Neural crest cell (in vitro differentiated cells): Measurements from ENCODE around the gene SRSF3. TPM values are rescaled to one million over a fixed set of nuclear protein-coding genes. Genes with fewer than 3 reads are reported as not detected.
"Not testable (repeated sequence)": the region's sequence is repeated elsewhere in the genome, so short reads cannot be mapped to it uniquely, and the experiment has no call there.

Experiments
- DNase-seq: peaks from one replicate; pipeline ENCODE4 v3.0.0; 2021; ENCODE audit warnings: low read depth, mixed read lengths, low spot score
- H3K27ac Mint-ChIP-seq: one replicate; pipeline ENCODE4 v1.8.0; 2021; ENCODE audit warnings: mild to moderate bottlenecking, mixed read lengths; ENCODE audit not compliant: unreplicated experiment
- H3K27me3 Mint-ChIP-seq: 2 replicates; pipeline ENCODE4 v1.8.0; 2021; ENCODE audit warnings: low read depth, mild to moderate bottlenecking, mixed read lengths
- H3K36me3 Mint-ChIP-seq: 2 replicates; pipeline ENCODE4 v1.8.0; 2021; ENCODE audit warnings: low read depth, mild to moderate bottlenecking, mixed read lengths
- H3K4me1 Mint-ChIP-seq: 2 replicates; pipeline ENCODE4 v1.8.0; 2021; ENCODE audit warnings: mixed read lengths
- H3K4me3 Mint-ChIP-seq: one replicate; pipeline ENCODE4 v1.8.0; 2021; ENCODE audit warnings: mild to moderate bottlenecking, mixed read lengths
- H3K9me3 Mint-ChIP-seq: 2 replicates; pipeline ENCODE4 v1.8.0; 2021; ENCODE audit warnings: mixed read lengths
- CTCF ChIP-seq: fragments of 200-600 bp; sonication (generic); conservative IDR thresholded peaks from 2 replicates; pipeline ENCODE4 v1.5.0; 2021; ENCODE audit warnings: antibody characterized with exemption, mild to moderate bottlenecking
- total RNA-seq: library from RNA; stranded (reverse); gene quantifications from 2 replicates; pipeline ENCODE4 v1.2.1, GENCODE V29; 2021

SRSF3 gene
- total RNA-seq, 1 donor from 2014 or later = 611 TPM

GRCh38 chr6:36603222-36604089 lies 9.3 kb downstream of the SRSF3 start:
- no peak for DNase-seq
- peaks cover 74% of the 10 kb centered on the region for H3K4me1 Mint-ChIP-seq

GRCh38 chr6:36604090-36605060 lies 10.2 kb downstream of the SRSF3 start:
- Mint-ChIP-seq H3K4me1 (peaks cover 66% of the 10 kb centered on the region), H3K36me3 (peaks cover 46% of the 10 kb centered on the region), H3K27me3 (peaks cover 30% of the 10 kb centered on the region), H3K9me3 (no peaks in the 10 kb centered on the region), H3K4me3 (peak overlapping the region; percentile 79), H3K27ac (no peak overlapping the region)
- no peak for TF ChIP-seq CTCF
- no peak for DNase-seq

More at GRCh38 chr6:36603222-36604089, 9.3 kb downstream of the SRSF3 start:
- TF ChIP-seq CTCF = no peak
- Mint-ChIP-seq H3K27ac (no peak overlapping the region), H3K27me3 (peaks cover 34% of the 10 kb centered on the region), H3K9me3 (no peaks in the 10 kb centered on the region), H3K36me3 (peaks cover 54% of the 10 kb centered on the region), H3K4me3 (peak overlapping the region; percentile 56)

- TF ChIP-seq CTCF = no peak
- H3K4me3 Mint-ChIP-seq = peak overlapping the region; percentile 79
These were observed 11.0 kb downstream of the SRSF3 start for GRCh38 chr6:36605143-36605542.

GRCh38 chr6:36605560-36606391 lies 11.6 kb downstream of the SRSF3 start:
- peaks cover 44% of the 10 kb centered on the region for H3K36me3 Mint-ChIP-seq
- peak overlapping the region; percentile 79 for H3K4me3 Mint-ChIP-seq
- H3K4me1 Mint-ChIP-seq = peaks cover 52% of the 10 kb centered on the region
- H3K27ac Mint-ChIP-seq = no peak overlapping the region
- no peaks in the 10 kb centered on the region for H3K9me3 Mint-ChIP-seq
- H3K27me3 Mint-ChIP-seq = peaks cover 22% of the 10 kb centered on the region
- DNase-seq = no peak
- TF ChIP-seq CTCF = peak; percentile 40

More at GRCh38 chr6:36605143-36605542, 11.0 kb downstream of the SRSF3 start:
- Mint-ChIP-seq H3K27ac (no peak overlapping the region), H3K9me3 (no peaks in the 10 kb centered on the region), H3K27me3 (peaks cover 23% of the 10 kb centered on the region), H3K36me3 (peaks cover 45% of the 10 kb centered on the region), H3K4me1 (peaks cover 59% of the 10 kb centered on the region)
- DNase-seq = no peak

- H3K9me3 Mint-ChIP-seq, H3K27ac Mint-ChIP-seq, DNase-seq: not testable (repeated sequence)
- peaks cover 50% of the 10 kb centered on the region for H3K36me3 Mint-ChIP-seq
- H3K4me3 Mint-ChIP-seq = peak overlapping the region; percentile 59
- peaks cover 39% of the 10 kb centered on the region for H3K4me1 Mint-ChIP-seq
- peaks cover 22% of the 10 kb centered on the region for H3K27me3 Mint-ChIP-seq
These were observed 13.1 kb downstream of the SRSF3 start for GRCh38 chr6:36607305-36607682.
